Measurements from ENCODE around the gene CHAT. TPM values are rescaled to one million over a fixed set of nuclear protein-coding genes. Genes with fewer than 3 reads are reported as not detected.

Gene CHAT
- total RNA-seq, 1 donor from 2014 or later, result 0.14 TPM

- intact Hi-C loops (cut with micrococcal nuclease), result loop anchor here (10.0 kb wide), 1 partner anchor 298 kb away; no protein-coding TSS in a partner anchor
These were observed 17.0 kb upstream of the CHAT start for GRCh38 chr10:49596836-49597235.

- intact Hi-C loops (cut with micrococcal nuclease), result loop anchor here (10.0 kb wide), 1 partner anchor 297 kb away; no protein-coding TSS in a partner anchor
These were observed 16.2 kb upstream of the CHAT start for GRCh38 chr10:49597426-49598163.

GRCh38 chr10:49598164-49598856, 15.5 kb upstream of the CHAT start:
- intact Hi-C loops (cut with micrococcal nuclease), result loop anchor here (10.0 kb wide), 1 partner anchor 296 kb away; no protein-coding TSS in a partner anchor

- intact Hi-C loops (cut with micrococcal nuclease), result loop anchor here (10.0 kb wide), 1 partner anchor 296 kb away; no protein-coding TSS in a partner anchor
These were observed 14.9 kb upstream of the CHAT start for GRCh38 chr10:49598986-49599385.

GRCh38 chr10:49599546-49599945, 14.3 kb upstream of the CHAT start:
- intact Hi-C loops (cut with micrococcal nuclease), result loop anchor here (10.0 kb wide), 1 partner anchor 295 kb away; no protein-coding TSS in a partner anchor

GRCh38 chr10:49600046-49600445, 13.8 kb upstream of the CHAT start:
- intact Hi-C loops (cut with micrococcal nuclease), result no loop called here

GRCh38 chr10:49600781-49601400, 12.9 kb upstream of the CHAT start:
- intact Hi-C loops (cut with micrococcal nuclease), result no loop called here

- intact Hi-C loops (cut with micrococcal nuclease), result no loop called here
These were observed 12.0 kb upstream of the CHAT start for GRCh38 chr10:49601857-49602256.

- intact Hi-C loops (cut with micrococcal nuclease), result no loop called here
These were observed 11.3 kb upstream of the CHAT start for GRCh38 chr10:49602380-49603023.

- intact Hi-C loops (cut with micrococcal nuclease), result no loop called here
These were observed 8.5 kb upstream of the CHAT start for GRCh38 chr10:49605216-49605938.

- intact Hi-C loops (cut with micrococcal nuclease), result no loop called here
These were observed 7.8 kb upstream of the CHAT start for GRCh38 chr10:49605939-49606509.

GRCh38 chr10:49606981-49607535, 6.8 kb upstream of the CHAT start:
- intact Hi-C loops (cut with micrococcal nuclease), result loop anchor here (1.0 kb wide), 3 partner anchors 68 to 209 kb away; partner anchors contain the start of genes ERCC6 and OGDHL

- intact Hi-C loops (cut with micrococcal nuclease), result no loop called here
These were observed 5.5 kb upstream of the CHAT start for GRCh38 chr10:49608166-49609005.

GRCh38 chr10:49609006-49609282, 4.9 kb upstream of the CHAT start:
- intact Hi-C loops (cut with micrococcal nuclease), result no loop called here

- intact Hi-C loops (cut with micrococcal nuclease), result no loop called here
These were observed 4.3 kb upstream of the CHAT start for GRCh38 chr10:49609283-49610113.

- intact Hi-C loops (cut with micrococcal nuclease), result no loop called here
These were observed 3.8 kb upstream of the CHAT start, which contains the start of gene SLC18A3 for GRCh38 chr10:49610114-49610457. Gene SLC18A3, plus strand, starts transcription at chr10:49610310. Its CDS starts 431 bp downstream, at chr10:49610741.

GRCh38 chr10:49610458-49611165, 3.2 kb upstream of the CHAT start:
- intact Hi-C loops (cut with micrococcal nuclease), result loop anchor here (1.0 kb wide), 1 partner anchor 212 kb away; no protein-coding TSS in a partner anchor

All from T-helper 2 cell treated with Interferon-gamma antibody and Interleukin-4, amounts not matched to agents 100 ng/mL and 5 ng/mL, for 36 hours (primary cell).